Activated CD4-positive, alpha-beta T cell treated with anti-CD3 and anti-CD28 coated beads for 4 hours (primary cell): Measurements from ENCODE around the gene RAMP2.
"Not testable (repeated sequence)": the region's sequence is repeated elsewhere in the genome, so short reads cannot be mapped to it uniquely, and the experiment has no call there.

Experiments used
- DNase-seq, 2 donors: peaks; one replicate each; pipeline ENCODE4 v3.0.0-alpha.2; 2020

Gene RAMP2

GRCh38 chr17:42760652-42761581 is at the start of gene RAMP2:
TSS of gene RAMP2 (plus strand) at chr17:42761227. CDS start at chr17:42761262, 35 bp downstream.
- peak in 1 of 2 donors; percentile 11 for DNase-seq

- DNase-seq = peak; percentile 34 to 45
Measured at GRCh38 chr17:42720996-42721583, 39.9 kb upstream of the RAMP2 start.

GRCh38 chr17:42723636-42724035 is 37.4 kb upstream of the RAMP2 start:
- no peak for DNase-seq

GRCh38 chr17:42725143-42725542 is 35.9 kb upstream of the RAMP2 start:
- no peak for DNase-seq

GRCh38 chr17:42740699-42741098 is 20.3 kb upstream of the RAMP2 start:
- DNase-seq = no peak

- not testable (repeated sequence) for DNase-seq
Measured at GRCh38 chr17:42742916-42743315, 18.1 kb upstream of the RAMP2 start.

GRCh38 chr17:42743595-42744282 is 17.3 kb upstream of the RAMP2 start:
- no peak for DNase-seq

GRCh38 chr17:42744283-42744805 is 16.7 kb upstream of the RAMP2 start:
- peak; percentile 68 to 75 for DNase-seq

GRCh38 chr17:42744806-42745617 is 16.0 kb upstream of the RAMP2 start, which contains the start of gene EZH1:
TSS of gene EZH1 (minus strand) at chr17:42745040. CDS start at chr17:42728941, 16,099 bp downstream.
- peak; percentile 89 to 91 for DNase-seq

- no peak for DNase-seq
Measured at GRCh38 chr17:42748202-42748907, 12.7 kb upstream of the RAMP2 start.

GRCh38 chr17:42748908-42749798 is 11.9 kb upstream of the RAMP2 start:
- no peak for DNase-seq

- DNase-seq = no peak
Measured at GRCh38 chr17:42750739-42751344, 10.2 kb upstream of the RAMP2 start.

- no peak for DNase-seq
Measured at GRCh38 chr17:42751628-42752027, 9.4 kb upstream of the RAMP2 start.

- no peak for DNase-seq
Measured at GRCh38 chr17:42754782-42755181, 6.2 kb upstream of the RAMP2 start.

GRCh38 chr17:42759982-42760651 is 910 bp upstream of the RAMP2 start:
- DNase-seq = no peak

GRCh38 chr17:42761638-42762037 is 611 bp downstream of the RAMP2 start:
- no peak for DNase-seq

- DNase-seq = no peak
Measured at GRCh38 chr17:42766124-42766523, 5.1 kb downstream of the RAMP2 start.

GRCh38 chr17:42767512-42767911 is 6.5 kb downstream of the RAMP2 start:
- no peak for DNase-seq

GRCh38 chr17:42768006-42768405 is 7.0 kb downstream of the RAMP2 start:
- DNase-seq = not testable (repeated sequence)
